VCaP (cell line): Measurements from ENCODE around the gene PHF2.

ENCODE experiments used
- H3K27ac ChIP-seq: fragments of 450-650 bp; 2 replicates; pipeline ENCODE4 v1.5.1; 2017
- TF ChIP-seq, protein P1 (sequence below): fragments of 450-650 bp; conservative IDR thresholded peaks from 2 replicates; pipeline ENCODE4 v1.5.1; 2017; ENCODE audit warnings: mild to moderate bottlenecking, moderate library complexity

Gene PHF2

DNA sequence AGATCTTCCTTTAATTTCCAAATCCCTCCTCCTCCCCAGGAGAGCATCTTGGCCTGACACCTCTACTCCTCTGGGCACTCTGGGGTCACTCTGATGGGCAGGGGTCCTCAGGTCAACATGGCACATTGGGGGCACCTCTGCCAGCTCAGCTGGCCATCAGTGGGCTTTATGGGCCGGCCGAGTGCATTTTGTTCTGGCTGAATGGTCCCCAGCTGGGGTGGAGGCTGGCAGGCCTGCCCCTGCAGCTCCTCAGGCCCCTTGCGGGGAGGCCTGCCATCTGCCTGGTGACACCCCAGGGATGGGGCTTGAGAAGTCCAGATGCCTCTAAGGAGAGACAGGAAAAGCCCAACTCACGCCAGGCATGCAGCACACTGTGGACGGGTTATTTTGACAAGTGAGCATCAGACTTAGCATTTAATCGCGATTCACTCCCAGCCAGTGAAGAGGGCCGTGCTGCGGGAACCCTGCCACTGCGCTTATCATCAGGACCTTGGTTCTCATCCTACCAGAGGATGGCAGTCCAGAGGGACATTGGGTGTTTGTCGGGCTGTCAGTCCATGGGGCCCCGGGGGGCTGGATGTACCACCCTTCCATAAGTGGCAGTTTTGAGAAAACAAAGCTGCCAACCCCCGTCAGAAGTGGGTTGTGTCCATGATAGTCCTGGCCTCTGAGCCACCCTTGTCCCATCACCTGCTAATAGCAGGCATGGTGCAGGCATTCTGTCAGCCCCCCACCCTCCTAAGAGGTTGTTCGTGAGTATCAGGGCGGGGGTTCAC is 21.7 kb downstream of the PHF2 start:
- no peak overlapping the region for H3K27ac ChIP-seq
- TF ChIP-seq, protein P1, sequence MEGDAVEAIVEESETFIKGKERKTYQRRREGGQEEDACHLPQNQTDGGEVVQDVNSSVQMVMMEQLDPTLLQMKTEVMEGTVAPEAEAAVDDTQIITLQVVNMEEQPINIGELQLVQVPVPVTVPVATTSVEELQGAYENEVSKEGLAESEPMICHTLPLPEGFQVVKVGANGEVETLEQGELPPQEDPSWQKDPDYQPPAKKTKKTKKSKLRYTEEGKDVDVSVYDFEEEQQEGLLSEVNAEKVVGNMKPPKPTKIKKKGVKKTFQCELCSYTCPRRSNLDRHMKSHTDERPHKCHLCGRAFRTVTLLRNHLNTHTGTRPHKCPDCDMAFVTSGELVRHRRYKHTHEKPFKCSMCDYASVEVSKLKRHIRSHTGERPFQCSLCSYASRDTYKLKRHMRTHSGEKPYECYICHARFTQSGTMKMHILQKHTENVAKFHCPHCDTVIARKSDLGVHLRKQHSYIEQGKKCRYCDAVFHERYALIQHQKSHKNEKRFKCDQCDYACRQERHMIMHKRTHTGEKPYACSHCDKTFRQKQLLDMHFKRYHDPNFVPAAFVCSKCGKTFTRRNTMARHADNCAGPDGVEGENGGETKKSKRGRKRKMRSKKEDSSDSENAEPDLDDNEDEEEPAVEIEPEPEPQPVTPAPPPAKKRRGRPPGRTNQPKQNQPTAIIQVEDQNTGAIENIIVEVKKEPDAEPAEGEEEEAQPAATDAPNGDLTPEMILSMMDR, result no peak

DNA sequence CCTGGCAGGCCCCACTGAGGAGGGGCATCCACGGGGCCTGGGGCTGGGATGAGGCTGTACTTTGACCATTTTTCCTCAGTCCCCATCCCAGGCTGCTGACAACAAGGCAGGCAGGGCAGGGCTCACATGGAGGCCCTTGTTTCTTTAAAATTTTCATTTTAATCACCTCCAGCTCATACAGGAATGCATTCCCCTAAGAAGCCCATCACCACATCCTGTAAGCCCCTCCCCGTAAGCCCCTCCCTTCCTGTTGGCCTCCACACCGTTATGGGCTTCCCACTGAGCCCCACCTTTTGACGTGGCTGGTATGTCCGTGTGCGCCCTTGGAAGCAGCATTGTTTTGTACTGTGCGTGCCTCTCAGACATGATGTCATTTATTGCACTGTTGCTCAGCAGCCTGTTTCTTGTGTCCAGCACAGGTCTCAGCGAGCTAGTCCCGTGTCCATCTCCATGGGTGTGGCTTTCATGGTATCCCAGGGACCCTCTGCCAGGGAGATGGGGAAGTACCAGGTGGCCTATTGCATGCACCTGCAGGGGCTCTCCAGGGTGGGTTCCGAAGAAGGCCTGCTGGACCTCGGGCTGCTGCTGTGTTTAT is 22.4 kb downstream of the PHF2 start:
- TF ChIP-seq, protein P1, result no peak
- H3K27ac ChIP-seq, result no peak overlapping the region

DNA sequence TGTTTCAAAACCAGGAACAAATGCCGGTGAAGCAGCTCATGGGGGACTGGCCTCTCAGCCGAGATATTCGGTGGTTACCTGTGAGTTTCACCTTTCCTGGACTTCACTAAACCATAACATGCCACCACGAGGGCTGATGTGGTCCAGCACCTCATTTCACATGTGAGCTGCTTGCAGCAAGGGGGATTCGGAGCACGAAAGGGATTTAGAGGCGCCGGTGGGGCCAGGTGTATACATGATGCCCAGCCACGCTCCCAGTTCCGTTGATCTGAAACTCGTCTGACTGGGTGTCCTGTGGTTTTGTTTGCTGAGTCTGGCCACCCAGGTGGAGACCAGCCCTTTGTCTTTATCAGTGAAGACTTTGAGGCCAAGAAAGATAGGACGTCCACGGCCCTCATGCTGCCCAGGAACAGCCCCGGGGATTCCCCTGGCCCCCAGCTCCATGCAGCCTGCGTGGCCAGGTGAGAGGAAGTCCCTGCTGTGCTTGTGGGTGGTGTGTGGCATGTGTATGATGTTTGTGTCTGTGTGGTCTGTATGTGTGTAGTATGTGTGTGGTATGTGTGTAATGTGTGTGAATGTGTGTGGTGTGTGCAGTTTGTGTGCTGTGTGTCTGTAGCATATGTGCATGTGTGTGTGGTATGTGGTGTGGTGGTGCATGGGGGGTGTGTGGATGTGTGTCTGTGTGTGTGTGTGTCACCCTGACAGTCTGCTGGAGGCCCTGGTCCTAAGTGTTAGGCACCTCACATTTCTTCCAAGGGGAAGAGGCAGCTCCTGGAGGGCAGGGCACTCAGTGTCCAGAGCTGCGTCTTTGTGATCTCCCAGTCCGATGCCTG is 23.4 kb downstream of the PHF2 start:
- TF ChIP-seq, protein P1, result no peak
- no peak overlapping the region for H3K27ac ChIP-seq

DNA sequence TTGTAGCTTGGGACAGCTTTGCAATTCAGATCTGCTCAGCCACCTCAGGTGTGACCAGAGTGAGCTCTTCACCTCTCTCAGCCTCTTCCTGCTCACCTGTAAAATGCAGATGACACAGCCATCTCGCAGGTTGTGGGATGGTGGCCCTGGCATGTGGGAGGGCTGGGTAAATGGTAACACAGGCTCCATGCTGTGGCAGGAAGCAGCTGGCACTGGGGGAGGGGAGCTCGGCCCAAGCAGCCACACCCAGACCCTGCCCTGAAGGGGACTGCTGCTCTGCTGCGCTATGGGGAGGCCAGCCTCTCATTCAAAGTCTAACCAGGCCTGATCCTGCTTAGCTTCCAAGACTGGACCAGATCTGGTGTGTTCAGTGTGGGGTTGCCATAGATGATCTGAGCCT is 24.1 kb downstream of the PHF2 start:
- no peak overlapping the region for H3K27ac ChIP-seq
- TF ChIP-seq, protein P1, result no peak

DNA sequence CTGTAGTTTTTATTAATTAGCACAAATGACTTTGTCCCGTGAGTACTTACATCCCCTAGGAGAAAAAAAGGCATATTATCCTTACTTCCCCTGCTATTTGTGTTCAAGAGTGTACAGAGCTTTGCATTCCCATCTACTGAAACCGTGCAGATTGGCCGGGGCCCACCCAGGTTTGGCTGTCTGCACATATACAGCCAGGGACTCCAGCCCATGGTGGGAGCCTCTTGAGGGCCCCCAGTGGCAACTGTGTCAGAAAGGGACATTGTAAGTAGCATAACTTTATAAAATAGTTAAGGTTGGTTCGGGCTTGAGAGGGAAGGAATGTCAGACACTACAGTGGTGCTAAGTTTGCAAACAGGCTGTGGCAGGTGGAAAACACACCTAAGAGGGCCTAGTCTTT is 24.7 kb downstream of the PHF2 start:
- no peak overlapping the region for H3K27ac ChIP-seq
- TF ChIP-seq, protein P1, result no peak

DNA sequence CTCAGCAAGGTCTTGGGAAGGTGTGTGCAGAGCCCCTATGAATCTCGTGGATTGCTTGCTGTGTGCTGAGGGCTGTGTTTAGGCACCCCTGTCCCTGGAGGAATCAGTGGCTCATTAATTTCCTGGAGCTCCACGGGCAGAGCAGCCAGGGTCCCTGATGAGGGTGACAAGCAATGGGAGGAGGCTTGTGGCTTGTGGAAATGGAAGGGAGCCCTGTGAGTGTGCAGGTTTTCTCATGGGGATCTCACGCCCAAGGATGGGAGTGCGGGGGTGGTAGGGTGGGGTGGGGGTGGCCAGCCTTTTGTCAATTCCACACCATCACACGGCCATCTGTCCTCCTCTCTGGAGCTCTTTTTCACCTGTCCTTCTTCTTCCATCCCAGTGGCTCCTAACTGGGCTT is 25.3 kb downstream of the PHF2 start:
- no peak overlapping the region for H3K27ac ChIP-seq
- TF ChIP-seq, protein P1, result no peak

DNA sequence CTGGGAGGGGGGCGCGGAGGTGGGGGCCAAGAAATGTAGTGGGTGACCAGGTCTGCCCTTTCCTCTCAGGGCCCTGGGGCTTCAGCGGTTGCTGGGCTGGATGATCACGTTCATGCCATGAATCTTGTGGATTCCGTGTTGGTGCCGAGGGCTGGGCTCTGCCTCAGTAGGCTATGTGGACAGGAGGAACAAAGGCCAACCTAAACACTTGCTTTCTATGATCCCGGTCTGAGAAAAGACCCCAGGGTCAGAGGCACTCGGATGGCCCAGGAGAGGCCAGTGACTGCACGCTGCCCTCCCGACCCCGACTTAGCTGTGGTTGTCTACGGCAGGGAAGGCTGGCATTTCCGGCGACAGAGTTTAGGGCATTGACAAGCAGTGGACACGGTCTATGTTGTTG is 26.6 kb downstream of the PHF2 start:
- H3K27ac ChIP-seq, result no peak overlapping the region
- TF ChIP-seq, protein P1, result no peak
